ENCODE results near the gene RPL35. TPM values are rescaled to one million over a fixed set of nuclear protein-coding genes. Genes with fewer than 3 reads are reported as not detected.

Gene RPL35
- total and polyA plus RNA-seq, 2 of the 8 experiments (the other 6 are each of a cell fraction or from before 2014, with no cell fraction given), result 1,831 to 2,448 TPM

DNA sequence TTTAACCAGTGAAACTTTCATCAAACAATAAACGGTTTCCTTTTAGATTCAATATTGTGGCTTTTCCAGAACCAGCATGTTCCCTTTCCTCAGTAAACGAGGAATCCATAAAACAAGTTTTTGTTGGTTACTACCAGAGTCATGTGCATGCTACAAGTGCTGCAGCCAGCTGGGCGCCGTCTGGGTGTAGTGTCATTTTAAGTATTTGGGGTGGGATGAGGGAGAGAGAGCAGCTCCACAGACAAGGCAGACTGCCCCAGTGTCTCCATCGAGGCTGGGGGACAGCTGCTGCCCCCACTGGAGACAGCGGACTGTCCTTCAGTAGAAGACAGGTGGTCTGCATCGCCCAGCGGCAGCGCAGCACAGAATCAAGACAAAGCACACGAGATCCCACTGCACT lies 17.5 kb upstream of the RPL35 start (continued):
- TF ChIP-seq PHF8 (conservative IDR thresholded peaks at IDR 0.05; ENCODE audit: low read depth, low read length), result no peak
- TF ChIP-seq GABPA (IDR thresholded peaks at IDR 0.05; ENCODE audit: borderline replicate concordance, insufficient read depth, low read length), result no peak
- no peak for TF ChIP-seq USF2 (IDR thresholded peaks at IDR 0.05; ENCODE audit: low read length)
- TF ChIP-seq EZH2 (IDR thresholded peaks at IDR 0.05; ENCODE audit: low read depth, low read length, severe bottlenecking), result no peak
- TF ChIP-seq GTF2F1 (IDR thresholded peaks at IDR 0.05; ENCODE audit: borderline replicate concordance, low read depth, low read length), result no peak
- no peak for TF ChIP-seq CBX5 (IDR thresholded peaks at IDR 0.05; ENCODE audit: low read depth, low read length)
